MM.1S (cell line): ENCODE measurements around the gene GTF3C5.

Experiments
- EZH2phosphoT487 ChIP-seq: fragments of 300-600 bp; sonication (generic); IDR thresholded peaks from 2 replicates; pipeline ENCODE4 v1.6.1; 2018; ENCODE audit warnings: antibody characterized with exemption, low read length
- TF ChIP-seq, protein P1 (sequence below): fragments of 300-600 bp; sonication (generic); IDR thresholded peaks from 2 replicates; pipeline ENCODE4 v1.5.1; 2016; ENCODE audit warnings: antibody characterized with exemption, low read length, mixed read lengths

DNA sequence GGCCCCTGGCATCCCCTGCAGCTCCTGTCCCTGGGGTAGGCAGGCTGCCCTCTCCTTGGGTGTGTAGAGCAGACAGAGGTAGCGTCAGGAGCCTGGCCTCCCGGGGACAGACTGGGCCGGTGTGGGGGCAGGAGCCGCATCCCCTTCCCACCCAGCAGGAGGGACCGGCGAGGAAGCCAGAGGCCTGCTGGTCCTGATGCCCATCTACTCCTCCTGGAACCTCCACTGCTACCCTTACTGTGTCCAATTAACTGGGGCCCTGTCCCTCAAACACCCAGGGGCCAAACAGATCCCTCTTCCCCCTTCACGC is 74.6 kb downstream of the GTF3C5 start:
- TF ChIP-seq EZH2phosphoT487 = no peak
- TF ChIP-seq, protein P1, sequence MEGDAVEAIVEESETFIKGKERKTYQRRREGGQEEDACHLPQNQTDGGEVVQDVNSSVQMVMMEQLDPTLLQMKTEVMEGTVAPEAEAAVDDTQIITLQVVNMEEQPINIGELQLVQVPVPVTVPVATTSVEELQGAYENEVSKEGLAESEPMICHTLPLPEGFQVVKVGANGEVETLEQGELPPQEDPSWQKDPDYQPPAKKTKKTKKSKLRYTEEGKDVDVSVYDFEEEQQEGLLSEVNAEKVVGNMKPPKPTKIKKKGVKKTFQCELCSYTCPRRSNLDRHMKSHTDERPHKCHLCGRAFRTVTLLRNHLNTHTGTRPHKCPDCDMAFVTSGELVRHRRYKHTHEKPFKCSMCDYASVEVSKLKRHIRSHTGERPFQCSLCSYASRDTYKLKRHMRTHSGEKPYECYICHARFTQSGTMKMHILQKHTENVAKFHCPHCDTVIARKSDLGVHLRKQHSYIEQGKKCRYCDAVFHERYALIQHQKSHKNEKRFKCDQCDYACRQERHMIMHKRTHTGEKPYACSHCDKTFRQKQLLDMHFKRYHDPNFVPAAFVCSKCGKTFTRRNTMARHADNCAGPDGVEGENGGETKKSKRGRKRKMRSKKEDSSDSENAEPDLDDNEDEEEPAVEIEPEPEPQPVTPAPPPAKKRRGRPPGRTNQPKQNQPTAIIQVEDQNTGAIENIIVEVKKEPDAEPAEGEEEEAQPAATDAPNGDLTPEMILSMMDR = no peak
